H9 (cell line): ENCODE measurements around the gene TLL2. TPM values are rescaled to one million over a fixed set of nuclear protein-coding genes. Genes with fewer than 3 reads are reported as not detected.

Source experiments
- DNase-seq: peaks from one replicate; pipeline ENCODE4 v3.0.0-alpha.2; 2017
- H2AFZ ChIP-seq: one replicate; pipeline ENCODE4 v1.6.1; 2013; ENCODE audit warnings: mild to moderate bottlenecking, low read length, control low read depth, moderate library complexity
- H2AK5ac ChIP-seq: 2 replicates; pipeline ENCODE4 v1.6.1; 2013; ENCODE audit warnings: low read length, control low read depth, mixed read lengths; ENCODE audit not compliant: insufficient read length
- H2BK120ac ChIP-seq: one replicate; pipeline ENCODE4 v1.6.1; 2013; ENCODE audit warnings: low read depth, mild to moderate bottlenecking, low read length, control low read depth, inconsistent platforms; ENCODE audit not compliant: poor library complexity, severe bottlenecking
- H2BK12ac ChIP-seq: 2 replicates; pipeline ENCODE4 v1.6.1; 2013; ENCODE audit warnings: low read length, control low read depth, mixed read lengths, low read depth; ENCODE audit not compliant: insufficient read length
- H2BK15ac ChIP-seq: 2 replicates; pipeline ENCODE4 v1.6.1; 2013; ENCODE audit warnings: low read depth, low read length, control low read depth
- H2BK20ac ChIP-seq: one replicate; pipeline ENCODE4 v1.6.1; 2013; ENCODE audit warnings: low read depth, mild to moderate bottlenecking, low read length, control low read depth, inconsistent platforms; ENCODE audit not compliant: poor library complexity, severe bottlenecking
- H2BK5ac ChIP-seq: 2 replicates; pipeline ENCODE4 v1.6.1; 2013; ENCODE audit warnings: low read length, control low read depth, mixed read lengths; ENCODE audit not compliant: insufficient read length
- H3K14ac ChIP-seq: 2 replicates; pipeline ENCODE4 v1.6.1; 2013; ENCODE audit warnings: low read length, control low read depth; ENCODE audit not compliant: insufficient read depth
- H3K18ac ChIP-seq: 2 replicates; pipeline ENCODE4 v1.6.1; 2013; ENCODE audit warnings: low read depth, mild to moderate bottlenecking, mixed read lengths, low read length, control low read depth; ENCODE audit not compliant: insufficient read length
- H3K23ac ChIP-seq: 2 replicates; pipeline ENCODE4 v1.6.1; 2013; ENCODE audit warnings: low read length, control low read depth, mixed read lengths, low read depth; ENCODE audit not compliant: insufficient read length
- H3K23me2 ChIP-seq: 2 replicates; pipeline ENCODE4 v1.6.1; 2013; ENCODE audit warnings: low read depth, mild to moderate bottlenecking, mixed read lengths, low read length, control low read depth; ENCODE audit not compliant: insufficient read length, poor library complexity, severe bottlenecking
- H3K27ac ChIP-seq: 2 replicates; pipeline ENCODE4 v1.5.1; 2013; ENCODE audit warnings: low read length, control low read depth, mixed read lengths, low read depth; ENCODE audit not compliant: insufficient read length
- H3K27me3 ChIP-seq: 2 replicates; pipeline ENCODE4 v1.6.1; 2013; ENCODE audit warnings: low read length, control low read depth, inconsistent platforms; ENCODE audit not compliant: insufficient read depth
- H3K4ac ChIP-seq: 2 replicates; pipeline ENCODE4 v1.6.1; 2013; ENCODE audit warnings: low read depth, mild to moderate bottlenecking, control low read depth, inconsistent platforms, low read length, moderate library complexity
- H3K4me1 ChIP-seq: 2 replicates; pipeline ENCODE4 v1.6.1; 2013; ENCODE audit warnings: low read length, control low read depth, inconsistent platforms; ENCODE audit not compliant: insufficient read depth
- H3K4me2 ChIP-seq: 2 replicates; pipeline ENCODE4 v1.6.1; 2013; ENCODE audit warnings: low read length, control low read depth, mixed read lengths; ENCODE audit not compliant: insufficient read length, insufficient read depth
- H3K56ac ChIP-seq: 2 replicates; pipeline ENCODE4 v1.6.1; 2013; ENCODE audit warnings: low read depth, mild to moderate bottlenecking, mixed read lengths, low read length, control low read depth; ENCODE audit not compliant: insufficient read length
- H3K79me1 ChIP-seq: 2 replicates; pipeline ENCODE4 v1.6.1; 2013; ENCODE audit warnings: low read depth, mild to moderate bottlenecking, moderate library complexity, low read length, control low read depth, inconsistent platforms; ENCODE audit not compliant: insufficient read depth, poor library complexity, severe bottlenecking
- H3K79me2 ChIP-seq: 2 replicates; pipeline ENCODE4 v1.6.1; 2013; ENCODE audit warnings: low read length, control low read depth, inconsistent platforms; ENCODE audit not compliant: insufficient read depth
- H3K9ac ChIP-seq: 2 replicates; pipeline ENCODE4 v1.6.1; 2013; ENCODE audit warnings: low read length, control low read depth, mixed read lengths; ENCODE audit not compliant: insufficient read length; ENCODE audit errors: extremely low read depth
- H3K9me3 ChIP-seq: one replicate; pipeline ENCODE4 v1.6.1; 2013; ENCODE audit warnings: low read depth, low read length, inconsistent platforms; ENCODE audit not compliant: control insufficient read depth
- H3T11ph ChIP-seq: one replicate; pipeline ENCODE4 v1.6.1; 2013; ENCODE audit warnings: mild to moderate bottlenecking, low read length, control low read depth, inconsistent platforms
- H4K20me1 ChIP-seq: one replicate; pipeline ENCODE4 v1.6.1; 2013; ENCODE audit not compliant: control insufficient read depth, insufficient read length, insufficient read depth
- H4K5ac ChIP-seq: 2 replicates; pipeline ENCODE4 v1.6.1; 2013; ENCODE audit warnings: low read depth, mild to moderate bottlenecking, mixed read lengths, low read length, control low read depth; ENCODE audit not compliant: insufficient read length
- H4K8ac ChIP-seq: replicated peaks from 2 replicates; pipeline ENCODE4 v1.6.1; 2013; ENCODE audit warnings: low read length, control low read depth, mixed read lengths, low read depth; ENCODE audit not compliant: insufficient read length
- H4K91ac ChIP-seq: 2 replicates; pipeline ENCODE4 v1.6.1; 2013; ENCODE audit warnings: low read depth, mild to moderate bottlenecking, moderate library complexity, mixed read lengths, low read length, control low read depth; ENCODE audit not compliant: insufficient read length
- H3K27ac Mint-ChIP-seq, 3 experiments: 2 replicates in 2 of 3; 3 replicates in 1 of 3; pipeline ENCODE4 v1.8.0; 2020 to 2021; ENCODE audit warnings: mixed read lengths in 3 of 3, mild to moderate bottlenecking in 1 of 3, moderate library complexity in 1 of 3
- H3K27me3 Mint-ChIP-seq: 2 replicates; pipeline ENCODE4 v1.8.0; 2021; ENCODE audit warnings: low read depth, mild to moderate bottlenecking, moderate library complexity, mixed read lengths
- H3K36me3 Mint-ChIP-seq, 3 experiments: 2 replicates in 2 of 3; 3 replicates in 1 of 3; pipeline ENCODE4 v1.8.0; 2020 to 2021; ENCODE audit warnings: low read depth in 3 of 3, mixed read lengths in 3 of 3; ENCODE audit not compliant: insufficient read depth in 1 of 3
- H3K4me1 Mint-ChIP-seq, 2 experiments: 2 replicates each; pipeline ENCODE4 v1.8.0; 2020; ENCODE audit warnings: mixed read lengths in 2 of 2
- H3K4me3 Mint-ChIP-seq, 2 experiments: 2 replicates in 1 of 2; 3 replicates in 1 of 2; pipeline ENCODE4 v1.8.0; 2020 to 2021; ENCODE audit warnings: mild to moderate bottlenecking in 2 of 2, mixed read lengths in 2 of 2, moderate library complexity in 1 of 2
- H3K9me3 Mint-ChIP-seq, 2 experiments: 2 replicates in 1 of 2; 3 replicates in 1 of 2; pipeline ENCODE4 v1.8.0; 2020; ENCODE audit warnings: mild to moderate bottlenecking in 2 of 2, mixed read lengths in 2 of 2, moderate library complexity in 1 of 2
- CTCF ChIP-seq: fragments of 200-600 bp; sonication (generic); conservative IDR thresholded peaks from 3 replicates; pipeline ENCODE4 v1.8.0; 2021; ENCODE audit warnings: antibody characterized with exemption, mild to moderate bottlenecking
- WGBS: extraction: QIAGEN DNeasy Blood & Tissue Kit; methylation state at CpG from one replicate; pipeline ENCODE4 v1.1.7; 2013; ENCODE audit warnings: missing lambda C conversion rate, low lambda C conversion rate, mixed read lengths; ENCODE audit not compliant: insufficient read length; ENCODE audit errors: extremely low coverage; 5-methylcytosine and 5-hydroxymethylcytosine counted together
- total RNA-seq: library from RNA; stranded (reverse); gene quantifications from 2 replicates; pipeline ENCODE4 v1.2.1, GENCODE V29; 2021

The TLL2 gene
- total RNA-seq, 1 experiment from 2014 or later = 1.4 TPM

GRCh38 chr10:96465599-96465998 is 48.1 kb downstream of the TLL2 start:
- no peak overlapping the region for H3K27ac Mint-ChIP-seq
- no peaks in the 10 kb centered on the region; the same call in 1 of the 2 replicates for H3K4me1 ChIP-seq
- H3K4ac ChIP-seq = no peak overlapping the region
- H3K27me3 ChIP-seq = no peaks in the 10 kb centered on the region
- H3K4me1 Mint-ChIP-seq = peaks cover 21 to 29% of the 10 kb centered on the region in 2 experiments
- no peak for TF ChIP-seq CTCF
- H3K79me1 ChIP-seq = no peaks in the 10 kb centered on the region
- no peak overlapping the region for H3K14ac ChIP-seq
- H2BK120ac ChIP-seq = no peak overlapping the region
- peaks cover 3 to 9% (median 8%) of the 10 kb centered on the region in 3 experiments for H3K36me3 Mint-ChIP-seq
- H4K5ac ChIP-seq = no peak overlapping the region
- H3K9me3 Mint-ChIP-seq = peaks cover 9 to 10% of the 10 kb centered on the region in 2 experiments
- H3K79me2 ChIP-seq = no peaks in the 10 kb centered on the region
- H3K9me3 ChIP-seq = no peaks in the 10 kb centered on the region
- H3K4me3 Mint-ChIP-seq = no peak overlapping the region
- no peak overlapping the region for H2BK15ac ChIP-seq
- H2BK20ac ChIP-seq = no peak overlapping the region
- no peak overlapping the region for H2AFZ ChIP-seq
- DNase-seq = no peak
- H3K23me2 ChIP-seq = no peaks in the 10 kb centered on the region
- no peak overlapping the region for H3K27ac ChIP-seq
- no peak overlapping the region for H2BK5ac ChIP-seq
- H3K56ac ChIP-seq = no peak overlapping the region
- H4K8ac ChIP-seq = no peak overlapping the region
- H3K23ac ChIP-seq = no peak overlapping the region
- H3K4me2 ChIP-seq = no peak overlapping the region
- H2BK12ac ChIP-seq = no peak overlapping the region
- H4K91ac ChIP-seq = no peak overlapping the region
- H2AK5ac ChIP-seq = no peak overlapping the region
- H3K18ac ChIP-seq = no peak overlapping the region
- H3K9ac ChIP-seq = no peak overlapping the region
- no peak overlapping the region for H3T11ph ChIP-seq
- peaks cover under 1% of the 10 kb centered on the region for H3K27me3 Mint-ChIP-seq
- no CpG with 5 or more reads among the region's 6 CpGs for WGBS
- H4K20me1 ChIP-seq = no peaks in the 10 kb centered on the region
